HG03159 (cell line): ENCODE data around the gene ADGRL4.

Experiments
- ATAC-seq: cut with Tn5 transposase; IDR thresholded peaks from one replicate; pipeline ENCODE4 v1.9.1; 2021; ENCODE audit warnings: mild to moderate bottlenecking, moderate library complexity; ENCODE audit not compliant: unreplicated experiment

The ADGRL4 gene

GRCh38 chr1:78840453-78841271 is 165.9 kb downstream of the ADGRL4 start:
- no peak for ATAC-seq
